Measurements from ENCODE around the gene TNFRSF12A.

TNFRSF12A gene

DNA sequence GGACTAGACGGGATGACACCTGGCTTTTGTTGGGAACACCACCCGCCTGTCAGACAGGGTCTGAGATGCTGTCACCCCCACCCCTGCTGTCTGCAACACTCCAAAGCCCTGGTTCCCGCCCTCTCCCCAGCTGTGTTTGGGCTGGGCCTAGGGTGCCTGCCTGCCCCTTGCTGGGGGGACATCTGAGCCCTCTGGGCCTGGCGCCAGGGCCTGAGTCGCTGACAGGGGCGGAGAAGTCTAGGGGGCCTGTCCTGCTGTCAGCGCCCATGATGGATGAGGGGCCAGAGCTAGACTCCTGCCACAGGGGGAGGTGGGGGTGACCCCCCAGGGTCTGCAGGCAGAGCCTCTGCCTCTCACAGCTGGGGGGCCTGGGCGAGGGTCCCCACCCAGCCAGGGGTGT is 32.3 kb upstream of the TNFRSF12A start:
- TF ChIP-seq CTCF (IDR thresholded peaks at IDR 0.05; ENCODE audit: poor library complexity, severe bottlenecking) = no peak

GRCh38 chr16:2988590-2989099 is 31.5 kb upstream of the TNFRSF12A start:
- no peak overlapping the region for H3K4me3 ChIP-seq (ENCODE audit: severe bottlenecking)
- DNase-seq (ENCODE audit: low spot score) (no peak), ATAC-seq (ENCODE audit: low read depth) (no peak)
- no peaks in the 10 kb centered on the region for H3K9me3 ChIP-seq (ENCODE audit: severe bottlenecking)
- H3K36me3 ChIP-seq (ENCODE audit: low read depth) = no peaks in the 10 kb centered on the region
- no peak for TF ChIP-seq CTCF (IDR thresholded peaks at IDR 0.05; ENCODE audit: poor library complexity, severe bottlenecking)
- H3K27me3 ChIP-seq (ENCODE audit: insufficient read depth, poor library complexity, severe bottlenecking) = no peaks in the 10 kb centered on the region
- H3K27ac ChIP-seq (ENCODE audit: poor library complexity, severe bottlenecking) = no peak overlapping the region
- peaks cover 32% of the 10 kb centered on the region for H3K4me1 ChIP-seq (ENCODE audit: insufficient read depth, poor library complexity, severe bottlenecking)

More for the DNA sequence above, 32.3 kb upstream of the TNFRSF12A start:
- no peaks in the 10 kb centered on the region for H3K27me3 ChIP-seq (ENCODE audit: insufficient read depth, poor library complexity, severe bottlenecking)
- no peaks in the 10 kb centered on the region for H3K9me3 ChIP-seq (ENCODE audit: severe bottlenecking)
- no peaks in the 10 kb centered on the region for H3K36me3 ChIP-seq (ENCODE audit: low read depth)
- H3K4me3 ChIP-seq (ENCODE audit: severe bottlenecking) = no peak overlapping the region
- no peak for ATAC-seq (ENCODE audit: low read depth)
- peaks cover 31% of the 10 kb centered on the region for H3K4me1 ChIP-seq (ENCODE audit: insufficient read depth, poor library complexity, severe bottlenecking)
- DNase-seq (ENCODE audit: low spot score) = no peak
- no peak overlapping the region for H3K27ac ChIP-seq (ENCODE audit: poor library complexity, severe bottlenecking)

DNA sequence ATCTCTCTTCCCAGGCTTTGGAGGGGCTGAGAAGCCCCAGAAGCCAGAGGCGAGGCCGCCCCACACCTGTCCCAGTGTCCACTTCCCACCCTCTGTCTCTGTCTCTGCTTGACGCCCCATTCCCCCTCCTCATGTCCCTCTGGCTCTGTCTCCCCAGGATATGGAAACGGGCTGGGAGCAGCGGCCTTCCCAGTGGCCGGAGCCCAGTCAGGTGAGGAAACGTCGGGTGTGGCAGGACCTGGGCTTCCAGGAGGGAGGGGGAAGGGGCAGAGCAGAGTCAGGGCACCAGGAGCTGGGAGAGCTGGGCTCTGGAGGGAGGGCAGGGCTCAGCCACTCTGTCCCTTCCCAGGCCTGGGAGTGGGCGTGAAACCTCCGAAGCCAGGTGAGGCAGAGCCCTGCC is 29.3 kb upstream of the TNFRSF12A start:
- Histone ChIP-seq H3K36me3 (ENCODE audit: low read depth) (no peaks in the 10 kb centered on the region), H3K27ac (ENCODE audit: poor library complexity, severe bottlenecking) (peak overlapping the region; percentile 72), H3K27me3 (ENCODE audit: insufficient read depth, poor library complexity, severe bottlenecking) (no peaks in the 10 kb centered on the region), H3K4me3 (ENCODE audit: severe bottlenecking) (peak overlapping the region; percentile 8), H3K9me3 (ENCODE audit: severe bottlenecking) (no peaks in the 10 kb centered on the region), H3K4me1 (ENCODE audit: insufficient read depth, poor library complexity, severe bottlenecking) (peaks cover 35% of the 10 kb centered on the region)
- TF ChIP-seq CTCF (IDR thresholded peaks at IDR 0.05; ENCODE audit: poor library complexity, severe bottlenecking) = no peak
- ATAC-seq (ENCODE audit: low read depth) (peak; percentile 58), DNase-seq (ENCODE audit: low spot score) (no peak)

GRCh38 chr16:2991566-2992261 is 28.5 kb upstream of the TNFRSF12A start:
- DNase-seq (ENCODE audit: low spot score) (no peak), ATAC-seq (ENCODE audit: low read depth) (no peak)
- TF ChIP-seq CTCF (IDR thresholded peaks at IDR 0.05; ENCODE audit: poor library complexity, severe bottlenecking) = no peak
- Histone ChIP-seq H3K27ac (ENCODE audit: poor library complexity, severe bottlenecking) (peak overlapping the region; percentile 72), H3K9me3 (ENCODE audit: severe bottlenecking) (no peaks in the 10 kb centered on the region), H3K4me3 (ENCODE audit: severe bottlenecking) (peak overlapping the region; percentile 8), H3K4me1 (ENCODE audit: insufficient read depth, poor library complexity, severe bottlenecking) (peaks cover 36% of the 10 kb centered on the region), H3K27me3 (ENCODE audit: insufficient read depth, poor library complexity, severe bottlenecking) (no peaks in the 10 kb centered on the region), H3K36me3 (ENCODE audit: low read depth) (no peaks in the 10 kb centered on the region)

Measured in RWPE2 (cell line).